SIG-M5 treated with dmso at 0.1 percent for 504 hours (cell line): Measurements from ENCODE around the gene SHISA9.
A peak's percentile ranks its signal among the peaks of the same experiment; 100 is the strongest.
"Not testable (repeated sequence)": the region's sequence is repeated elsewhere in the genome, so short reads cannot be mapped to it uniquely, and the experiment has no call there.

Experiments
- DNase-seq: peaks from one replicate; lab custom pipeline; 2025; ENCODE audit not compliant: unreplicated experiment; lab: John Stamatoyannopoulos, UW

The SHISA9 gene

DNA sequence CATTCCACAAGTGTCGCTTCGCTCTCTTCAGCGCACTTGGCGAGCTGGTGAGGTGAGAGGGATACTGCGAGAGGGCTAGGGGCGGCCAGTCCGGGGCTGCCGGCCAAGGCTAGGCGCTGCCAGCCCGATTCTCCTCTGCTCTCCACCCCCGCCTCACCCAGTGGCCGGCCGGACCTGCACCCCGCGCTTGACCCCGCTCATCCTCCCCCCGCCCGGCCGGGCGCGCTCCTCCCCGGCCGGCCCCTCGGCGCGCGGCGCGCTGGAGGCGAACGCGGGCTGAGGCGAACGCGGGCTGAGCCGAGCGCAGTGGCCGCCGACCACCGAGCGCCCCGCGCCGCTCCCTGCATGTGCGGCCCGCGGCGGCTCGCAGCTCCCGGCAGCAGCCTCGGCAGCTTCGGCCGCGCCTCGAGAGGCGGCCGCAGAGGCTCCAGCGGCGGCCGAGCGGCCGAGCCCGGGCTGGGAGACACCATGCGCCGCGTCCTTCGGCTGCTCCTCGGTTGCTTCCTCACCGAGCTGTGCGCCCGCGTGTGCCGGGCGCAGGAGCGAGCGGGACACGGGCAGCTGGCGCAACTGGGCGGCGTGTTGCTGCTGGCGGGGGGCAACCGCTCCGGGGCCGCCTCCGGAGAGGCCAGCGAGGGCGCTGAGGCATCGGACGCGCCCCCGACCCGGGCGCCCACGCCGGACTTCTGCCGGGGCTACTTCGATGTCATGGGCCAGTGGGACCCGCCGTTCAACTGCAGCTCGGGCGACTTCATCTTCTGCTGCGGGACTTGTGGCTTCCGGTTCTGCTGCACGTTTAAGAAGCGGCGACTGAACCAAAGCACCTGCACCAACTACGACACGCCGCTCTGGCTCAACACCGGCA is at the start of gene SHISA9:
Gene SHISA9, plus strand, starts transcription at position 2 of the 865 bp plus-strand sequence.
- DNase-seq = no peak

- no peak for DNase-seq
Measured at GRCh38 chr16:12853972-12854371, 47.4 kb upstream of the SHISA9 start.

GRCh38 chr16:12857435-12857834 is 44.0 kb upstream of the SHISA9 start:
- DNase-seq = not testable (repeated sequence)

GRCh38 chr16:12862327-12862726 is 39.1 kb upstream of the SHISA9 start:
- no peak for DNase-seq

GRCh38 chr16:12862941-12863340 is 38.5 kb upstream of the SHISA9 start:
- DNase-seq = no peak

DNA sequence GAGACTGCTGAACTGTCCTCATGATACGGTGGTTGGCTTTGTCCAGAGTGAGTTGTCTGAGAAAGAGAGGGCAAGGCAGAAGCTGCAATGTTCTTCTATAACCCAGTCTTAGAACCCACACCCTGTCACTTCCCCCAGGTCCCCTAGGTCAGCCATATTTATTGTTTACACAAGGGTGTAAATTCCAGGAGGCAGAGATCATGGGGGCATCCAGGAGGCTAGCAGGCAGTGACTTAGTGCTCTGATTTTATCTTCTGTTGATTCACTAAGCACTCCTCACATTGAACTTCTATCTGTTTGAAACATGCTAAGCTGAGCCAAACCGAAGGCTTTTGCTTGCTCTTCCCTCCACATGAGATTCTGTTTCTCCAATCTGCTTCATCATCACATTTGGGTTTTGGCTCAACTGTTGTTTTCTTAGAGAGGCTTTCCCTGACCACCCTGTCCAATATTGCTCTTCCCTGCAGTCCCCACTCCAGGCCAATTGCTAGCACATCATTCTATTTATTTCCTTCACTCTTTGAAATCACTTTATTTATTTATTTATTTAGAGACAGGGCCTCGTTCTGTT is 34.3 kb upstream of the SHISA9 start:
- no peak for DNase-seq

- DNase-seq = no peak
Measured at GRCh38 chr16:12868169-12868568, 33.2 kb upstream of the SHISA9 start.

DNA sequence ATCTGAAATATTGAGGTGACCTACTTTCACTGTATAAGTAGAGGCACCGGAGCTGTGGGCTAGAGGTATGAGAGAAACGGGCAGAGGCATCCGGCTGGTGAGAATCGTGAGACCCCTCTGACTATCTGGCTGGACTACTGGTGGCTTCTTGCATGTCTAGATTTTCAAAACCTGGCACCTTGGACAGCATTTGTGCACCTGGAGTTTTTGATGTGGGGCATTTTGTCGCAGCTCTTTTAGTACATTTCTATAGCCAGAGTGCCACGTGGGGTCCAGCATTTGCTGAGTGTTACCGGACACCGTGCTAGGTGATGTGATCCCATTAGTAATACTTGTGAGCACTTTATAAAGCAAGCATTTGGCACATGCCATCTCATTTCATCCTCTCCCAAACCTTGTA is 32.6 kb upstream of the SHISA9 start:
- DNase-seq = no peak

GRCh38 chr16:12869698-12870427 is 31.5 kb upstream of the SHISA9 start:
- no peak for DNase-seq

GRCh38 chr16:12871784-12872183 is 29.6 kb upstream of the SHISA9 start:
- DNase-seq = peak; percentile 3

- DNase-seq = no peak
Measured at GRCh38 chr16:12874186-12874585, 27.2 kb upstream of the SHISA9 start.

DNA sequence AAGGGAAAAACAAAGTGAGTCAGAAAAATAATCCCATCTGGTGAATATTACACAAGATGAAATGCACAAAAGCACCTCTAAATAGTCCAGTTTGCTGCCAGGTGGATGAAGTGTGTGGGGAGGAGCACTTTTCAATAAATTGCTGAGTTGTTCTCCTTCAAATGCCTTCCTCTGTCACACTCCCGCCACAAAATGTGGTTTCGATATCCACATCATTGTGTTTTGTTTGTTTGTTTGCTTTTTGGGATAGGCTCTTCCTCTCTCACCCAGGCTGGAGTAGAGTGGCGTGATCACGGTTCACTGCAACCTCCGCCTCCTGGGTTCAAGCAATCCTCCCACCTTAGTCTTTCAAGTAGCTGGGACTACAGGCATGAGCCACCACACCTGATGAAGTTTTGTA is 24.6 kb upstream of the SHISA9 start:
- no peak for DNase-seq

- DNase-seq = no peak
Measured at GRCh38 chr16:12878973-12879372, 22.4 kb upstream of the SHISA9 start.

GRCh38 chr16:12879812-12880211 is 21.6 kb upstream of the SHISA9 start:
- no peak for DNase-seq

DNA sequence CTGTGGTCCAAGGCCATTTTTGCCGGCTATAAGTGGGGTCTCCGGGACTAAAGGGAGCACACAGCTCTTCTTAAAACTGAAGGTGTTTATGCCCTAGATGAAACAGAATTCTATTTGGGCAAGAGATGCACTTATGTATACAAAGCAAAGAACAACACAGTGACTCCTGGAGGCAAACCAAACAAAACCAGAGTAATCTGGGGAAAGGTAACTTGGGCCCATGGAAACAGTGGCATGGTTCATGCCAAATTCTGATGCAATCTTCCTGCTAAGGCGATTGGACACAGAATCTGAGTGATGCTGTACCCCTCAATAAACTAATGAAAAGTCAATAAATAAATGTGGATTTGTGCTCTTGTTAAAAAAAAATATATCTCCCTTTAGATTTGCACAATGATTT is 20.2 kb upstream of the SHISA9 start:
- no peak for DNase-seq

DNA sequence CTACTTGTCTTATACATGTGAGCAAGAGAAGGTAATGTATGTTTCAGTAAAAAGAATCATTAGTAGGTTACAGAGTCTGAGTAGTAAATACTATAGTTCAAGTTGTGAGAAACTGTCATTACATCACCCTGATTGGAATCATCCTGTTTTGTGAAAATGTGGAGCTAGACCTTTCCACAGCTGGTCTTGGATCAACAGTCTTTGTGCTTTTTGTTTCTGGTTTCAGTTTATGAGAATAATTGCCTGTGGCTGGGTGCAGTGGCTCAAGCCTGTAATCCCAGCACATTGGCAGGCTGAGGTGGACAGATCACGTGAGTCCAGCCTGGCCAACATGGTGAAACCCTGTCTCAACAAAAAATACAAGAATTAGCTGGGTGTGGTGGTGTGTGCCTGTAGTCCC is 19.7 kb upstream of the SHISA9 start:
- no peak for DNase-seq

- no peak for DNase-seq
Measured at GRCh38 chr16:12885742-12886141, 15.7 kb upstream of the SHISA9 start.

- no peak for DNase-seq
Measured at GRCh38 chr16:12891836-12892235, 9.6 kb upstream of the SHISA9 start.

GRCh38 chr16:12893050-12893750 is 8.2 kb upstream of the SHISA9 start:
- no peak for DNase-seq

DNA sequence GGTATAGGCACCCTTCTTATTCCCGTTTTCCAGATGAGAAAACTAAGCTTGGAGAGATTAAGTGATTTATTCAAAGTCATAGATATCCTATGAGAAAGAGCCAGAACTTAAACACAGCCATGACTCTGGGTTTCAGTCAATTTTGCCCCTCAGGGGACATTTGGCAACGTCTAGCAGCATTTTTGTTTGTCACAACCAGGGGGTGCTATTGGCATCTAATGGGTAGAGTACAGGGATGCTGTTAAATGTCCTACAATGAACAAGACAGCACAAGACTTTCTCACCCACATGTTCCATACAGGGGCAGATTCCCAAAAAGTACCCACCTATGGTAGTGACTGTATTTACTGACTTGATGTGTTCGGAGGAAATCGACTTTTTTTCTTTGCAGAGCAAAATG is 4.8 kb upstream of the SHISA9 start:
- peak; percentile 60 for DNase-seq

DNA sequence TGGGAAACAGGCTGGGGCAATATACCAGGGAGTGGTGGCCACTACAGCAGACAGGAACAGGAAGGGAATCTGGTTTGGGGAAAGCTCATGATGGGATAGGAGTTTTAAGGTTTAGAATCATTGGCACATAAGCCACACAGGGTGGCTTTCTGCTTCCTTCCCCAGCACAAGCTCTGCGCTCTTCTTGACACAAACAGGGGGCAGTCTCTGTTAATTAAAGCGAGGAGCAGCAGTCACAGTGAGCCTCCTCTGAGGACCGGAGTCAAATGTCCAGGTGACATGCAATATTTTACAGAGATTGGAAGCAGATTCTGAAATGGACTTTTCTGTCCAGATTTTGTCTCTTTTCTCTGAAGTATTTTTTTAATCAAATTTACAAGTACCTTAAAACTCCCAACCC is 2.8 kb upstream of the SHISA9 start:
- peak; percentile 10 for DNase-seq
